Kasumi-1 (cell line): ENCODE data around the gene MEG3.

ENCODE experiments used
- DNase-seq, 2 experiments: peaks; one replicate each; lab custom pipeline; 2025; lab: John Stamatoyannopoulos, UW

The MEG3 gene

DNA sequence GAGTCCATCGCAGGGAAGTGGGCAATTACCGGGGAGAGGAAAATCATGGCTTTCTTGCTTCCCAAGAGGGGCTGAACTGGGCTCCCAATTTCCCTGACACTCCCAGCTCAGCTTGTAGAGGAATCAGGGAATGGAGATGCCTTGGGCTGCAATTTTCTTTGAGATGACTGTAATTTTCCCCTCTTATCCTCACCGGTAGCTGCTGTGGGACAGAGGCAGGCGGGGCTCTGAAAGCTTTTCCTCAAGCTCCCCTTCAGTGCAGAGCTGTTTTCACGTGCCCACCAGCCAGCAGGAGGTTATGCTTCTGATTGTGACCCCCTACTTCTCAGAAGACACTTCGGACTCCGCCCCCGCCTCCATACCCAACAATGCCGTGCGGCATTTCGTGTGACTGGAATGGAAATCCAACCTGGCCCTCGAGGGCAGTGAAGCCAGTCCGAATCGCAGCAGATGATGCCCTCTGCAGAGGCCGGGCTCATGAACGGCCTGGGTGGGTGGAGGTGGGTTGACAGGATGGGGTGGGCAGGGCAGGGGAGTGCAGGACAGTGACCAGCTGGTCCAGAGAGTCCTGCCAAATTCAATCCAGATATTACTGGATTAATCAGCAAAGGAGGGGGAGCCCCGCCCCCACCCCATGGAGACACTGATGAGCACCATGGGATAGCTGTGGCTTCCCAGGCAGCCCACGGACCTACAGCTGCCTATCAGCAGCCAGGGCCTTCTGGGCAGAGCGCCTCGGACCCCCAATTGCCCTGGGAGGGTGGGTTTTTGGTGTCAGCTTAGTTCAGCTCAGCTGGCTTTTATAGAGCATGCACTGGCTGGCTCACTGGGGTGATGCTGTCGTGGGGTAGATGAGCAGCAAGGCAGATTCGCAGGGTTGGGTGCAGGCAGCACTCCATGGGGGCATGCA lies 40.0 kb downstream of the MEG3 start:
- no peak for DNase-seq

DNA sequence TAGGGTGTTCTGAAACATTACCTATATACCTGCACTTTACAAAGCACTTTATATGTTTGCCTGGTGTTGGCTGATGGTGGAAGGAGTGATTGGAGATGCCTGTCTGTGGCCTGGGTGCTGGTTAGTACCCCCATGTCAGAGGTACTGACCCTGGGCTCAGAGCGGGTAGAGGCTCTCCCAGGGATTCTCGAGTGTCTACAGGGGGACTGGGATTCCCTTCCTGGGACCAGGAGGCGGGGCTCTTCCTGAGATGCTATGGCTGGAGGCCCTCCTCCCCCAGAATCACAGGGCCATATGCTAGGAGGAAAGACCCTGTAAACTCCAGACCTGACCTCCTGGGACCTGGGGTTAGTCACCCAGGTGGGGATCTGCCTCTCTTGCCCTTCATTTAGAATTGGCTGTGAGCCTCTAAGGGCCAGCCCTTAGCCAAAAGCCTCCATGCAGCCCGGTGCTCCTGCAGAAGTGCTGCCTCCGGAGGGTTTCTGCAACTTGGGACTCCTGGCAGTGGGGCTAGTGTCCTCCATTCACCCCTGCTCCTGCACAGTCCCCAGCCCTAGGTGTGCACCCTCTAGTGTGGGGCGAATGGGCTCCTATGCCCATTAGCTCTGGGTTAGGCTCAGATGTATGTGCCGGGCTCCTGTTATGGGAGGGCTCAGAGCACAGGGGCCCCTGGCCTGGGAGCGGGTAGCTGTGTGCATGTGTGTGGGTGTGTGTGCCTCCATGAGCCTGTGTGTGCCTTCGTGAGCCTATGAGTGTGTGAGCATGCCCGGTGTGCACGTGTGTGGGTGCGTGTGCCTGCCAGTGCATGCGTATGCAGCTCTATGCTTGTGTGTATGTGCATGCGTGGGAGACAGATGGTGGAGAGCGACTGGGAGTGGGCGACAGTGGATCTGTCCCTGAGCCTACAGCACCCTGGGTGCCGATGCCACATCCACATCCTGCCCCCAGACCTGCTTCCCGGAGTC lies 41.0 kb downstream of the MEG3 start:
- no peak for DNase-seq

GRCh38 chr14:100867631-100868315 lies 41.9 kb downstream of the MEG3 start:
- no peak for DNase-seq

- no peak for DNase-seq
These were observed 42.9 kb downstream of the MEG3 start for GRCh38 chr14:100868621-100869370.

DNA sequence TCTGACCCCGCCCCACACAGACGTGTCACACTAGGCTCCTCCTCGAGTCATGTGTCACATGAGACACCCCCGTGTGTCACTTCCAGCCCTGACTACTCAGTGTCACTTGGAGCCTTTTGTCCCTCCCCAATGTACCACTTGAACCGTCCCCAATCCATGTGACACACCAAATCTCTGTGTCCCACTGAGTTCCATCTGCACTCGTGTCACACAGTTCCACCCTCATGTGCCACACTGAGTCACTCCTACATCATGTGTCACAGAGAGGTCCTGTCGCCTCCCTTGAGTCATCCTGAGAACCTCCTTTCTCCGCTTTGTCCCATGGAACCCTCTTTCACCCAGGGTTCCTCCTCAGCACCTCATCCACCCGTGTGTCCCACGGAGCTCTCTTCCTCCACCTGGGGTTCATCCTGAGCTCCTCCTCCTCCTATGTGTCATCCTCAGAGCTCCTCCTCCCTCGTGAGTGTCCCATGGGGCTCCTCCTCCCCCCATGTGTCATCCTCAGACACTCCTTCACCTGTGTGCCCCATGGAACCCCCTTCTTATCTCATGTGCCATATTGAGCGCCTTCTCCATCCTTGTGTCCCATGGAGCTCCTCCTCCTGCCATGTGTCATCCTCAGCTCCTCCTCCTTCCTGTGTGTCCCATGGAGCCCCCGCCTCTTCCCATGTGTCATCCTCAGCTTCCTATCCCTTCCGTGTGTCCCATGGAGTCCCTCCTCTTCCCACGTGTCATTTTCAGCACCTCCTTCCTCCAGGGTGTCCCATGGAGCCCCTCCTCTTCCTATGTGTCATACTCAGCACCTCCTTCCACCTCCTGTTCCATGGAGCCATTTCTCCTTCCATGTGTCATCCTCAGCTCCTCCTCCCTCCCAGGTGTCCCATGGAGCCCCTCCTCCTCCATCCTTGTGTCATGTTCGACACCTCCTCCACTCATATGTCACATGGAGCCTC lies 45.6 kb downstream of the MEG3 start:
- DNase-seq = no peak

DNA sequence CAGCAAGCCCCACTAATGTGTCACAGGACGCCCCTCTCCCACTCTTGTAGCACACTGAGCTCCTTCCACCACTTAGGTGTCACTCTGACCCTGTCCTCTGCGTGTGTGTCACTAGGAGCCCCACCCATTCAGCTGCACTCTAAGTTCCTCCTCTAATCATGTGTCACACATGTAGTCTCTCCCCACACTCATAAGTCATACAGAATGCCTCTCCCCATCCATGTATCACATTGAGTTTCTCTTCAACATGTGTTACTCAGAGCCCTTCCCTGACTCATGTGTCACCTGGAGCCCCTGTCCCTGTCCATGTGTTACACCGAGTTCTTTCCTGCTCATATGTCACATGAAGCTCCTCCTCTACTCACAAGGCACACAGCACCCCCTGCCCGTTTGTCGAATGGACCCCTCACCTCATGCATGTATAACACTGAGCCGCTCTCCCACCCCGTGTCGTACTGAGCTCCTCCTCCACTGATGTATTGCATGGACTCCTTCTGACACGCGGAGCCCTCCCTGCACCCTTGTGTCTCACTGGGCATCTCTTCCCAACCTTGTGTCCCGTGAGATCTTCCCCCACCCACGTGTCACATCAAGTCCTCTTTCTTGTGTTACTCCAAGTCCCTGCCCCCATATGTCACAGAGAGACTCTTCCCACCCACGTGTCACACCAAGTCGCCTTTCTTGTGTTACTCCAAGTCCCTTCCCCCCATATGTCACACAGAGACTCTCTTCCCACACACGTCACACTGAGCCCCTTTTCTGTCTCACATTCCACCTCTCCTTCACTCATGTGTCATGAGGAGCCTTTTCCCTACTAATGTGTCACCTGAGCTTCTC lies 46.6 kb downstream of the MEG3 start:
- no peak for DNase-seq

- DNase-seq = no peak
These were observed 47.2 kb downstream of the MEG3 start for GRCh38 chr14:100873096-100873482.

DNA sequence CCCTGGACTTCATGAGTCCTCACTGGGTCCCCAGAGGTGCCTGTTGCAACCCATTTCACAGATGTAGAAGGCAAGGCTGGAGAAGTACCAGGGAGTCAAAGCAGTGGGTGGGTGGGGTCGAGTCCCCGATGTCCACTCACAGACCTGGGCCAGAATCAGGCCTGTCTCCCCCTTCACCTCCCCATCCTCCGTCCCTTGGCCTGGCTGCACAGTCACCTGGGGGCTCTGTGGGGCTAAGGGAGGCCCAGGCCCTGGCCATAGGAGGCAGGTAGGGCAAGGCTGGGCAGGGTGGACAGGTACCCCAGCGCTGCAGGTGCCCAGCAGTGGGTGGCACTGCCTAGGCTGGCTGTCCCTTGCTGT lies 48.1 kb downstream of the MEG3 start:
- DNase-seq = no peak

DNA sequence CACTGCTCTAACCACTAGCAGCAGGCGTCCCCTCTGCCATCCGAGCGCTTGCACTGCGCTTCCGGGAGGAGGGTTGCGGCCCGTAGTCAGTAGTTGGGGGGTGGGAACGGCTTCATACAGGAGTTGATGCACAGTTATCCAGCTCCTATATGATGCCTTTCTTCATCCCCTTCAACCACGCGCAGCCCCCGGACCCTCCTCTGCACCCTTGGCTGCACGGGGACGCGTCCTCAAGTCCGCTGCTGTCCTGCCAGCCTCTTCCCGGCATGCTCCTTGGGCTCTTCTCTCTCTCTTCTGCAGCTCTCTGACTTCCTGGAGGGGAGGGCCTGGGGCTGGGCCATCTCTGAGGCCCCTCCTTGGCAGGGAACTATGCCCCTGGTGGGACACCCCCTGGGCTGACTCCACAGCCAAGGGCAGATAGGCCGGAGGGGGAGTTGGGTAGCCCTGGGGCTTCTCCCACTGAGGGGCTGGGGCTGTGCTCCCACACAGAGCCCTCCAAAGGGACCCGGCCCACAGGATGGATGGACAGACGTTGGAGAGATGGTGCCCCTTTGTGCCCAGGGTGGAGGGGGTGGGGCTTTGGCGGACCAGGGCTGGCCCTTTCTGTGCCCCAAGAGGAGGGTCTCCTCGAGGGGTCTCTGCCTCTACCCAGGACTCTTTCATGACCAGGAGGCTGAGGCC lies 48.6 kb downstream of the MEG3 start:
- DNase-seq = no peak

DNA sequence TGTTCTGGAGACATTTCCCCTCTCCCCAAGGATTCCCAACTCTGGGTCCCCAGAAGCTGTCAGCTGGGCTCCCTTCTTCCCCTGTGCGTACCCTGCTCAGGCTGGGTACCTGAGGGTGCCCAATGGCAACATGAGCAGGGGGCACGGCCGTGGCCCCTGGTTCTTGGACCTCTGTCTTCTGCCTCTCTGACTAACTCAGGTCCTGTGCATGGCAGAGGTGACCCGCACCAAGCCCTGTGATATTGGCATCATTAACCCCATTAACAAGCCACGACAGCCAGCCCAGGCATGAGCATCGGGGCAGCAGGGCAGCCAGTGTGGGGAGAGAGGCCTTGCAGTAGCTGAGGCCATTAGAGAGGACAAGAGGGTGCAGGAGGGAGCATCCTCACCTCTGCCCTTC lies 49.2 kb downstream of the MEG3 start:
- DNase-seq = no peak

DNA sequence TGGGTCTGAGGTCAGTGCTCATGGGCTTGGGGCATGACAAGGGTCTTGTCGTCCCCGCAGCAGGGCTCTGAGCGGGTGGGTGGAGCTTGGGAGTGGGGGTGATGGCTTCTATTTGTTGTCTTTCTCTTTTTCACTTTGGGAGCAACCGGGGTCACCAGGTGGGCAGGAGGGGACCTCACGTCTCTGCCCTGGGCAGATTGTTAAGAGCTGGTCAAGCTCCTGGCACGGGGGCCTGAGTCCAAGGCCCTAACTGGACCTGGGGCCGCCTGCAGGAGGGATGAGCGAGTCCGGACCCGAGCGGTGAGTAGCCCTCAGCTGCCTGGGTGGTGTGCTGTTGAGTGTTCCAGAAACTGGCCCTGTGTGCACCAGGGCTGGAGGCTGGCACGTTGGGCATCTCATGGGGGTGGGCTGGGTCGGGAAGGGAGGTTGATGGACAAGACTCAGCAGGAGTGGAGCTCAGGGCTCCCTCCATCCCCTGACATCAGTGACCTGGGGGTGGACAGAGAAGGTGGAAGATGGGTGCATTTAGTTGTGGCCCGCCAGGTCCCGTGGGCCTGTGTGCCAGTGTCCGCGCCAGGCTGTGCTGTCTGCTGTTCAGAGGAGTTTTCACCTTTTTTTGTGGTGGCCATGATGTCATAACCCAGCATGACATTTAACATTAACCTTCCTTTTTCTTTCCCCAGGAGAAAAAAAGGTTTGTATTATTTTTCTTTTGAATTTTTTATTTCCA lies 50.1 kb downstream of the MEG3 start:
- no peak for DNase-seq

DNA sequence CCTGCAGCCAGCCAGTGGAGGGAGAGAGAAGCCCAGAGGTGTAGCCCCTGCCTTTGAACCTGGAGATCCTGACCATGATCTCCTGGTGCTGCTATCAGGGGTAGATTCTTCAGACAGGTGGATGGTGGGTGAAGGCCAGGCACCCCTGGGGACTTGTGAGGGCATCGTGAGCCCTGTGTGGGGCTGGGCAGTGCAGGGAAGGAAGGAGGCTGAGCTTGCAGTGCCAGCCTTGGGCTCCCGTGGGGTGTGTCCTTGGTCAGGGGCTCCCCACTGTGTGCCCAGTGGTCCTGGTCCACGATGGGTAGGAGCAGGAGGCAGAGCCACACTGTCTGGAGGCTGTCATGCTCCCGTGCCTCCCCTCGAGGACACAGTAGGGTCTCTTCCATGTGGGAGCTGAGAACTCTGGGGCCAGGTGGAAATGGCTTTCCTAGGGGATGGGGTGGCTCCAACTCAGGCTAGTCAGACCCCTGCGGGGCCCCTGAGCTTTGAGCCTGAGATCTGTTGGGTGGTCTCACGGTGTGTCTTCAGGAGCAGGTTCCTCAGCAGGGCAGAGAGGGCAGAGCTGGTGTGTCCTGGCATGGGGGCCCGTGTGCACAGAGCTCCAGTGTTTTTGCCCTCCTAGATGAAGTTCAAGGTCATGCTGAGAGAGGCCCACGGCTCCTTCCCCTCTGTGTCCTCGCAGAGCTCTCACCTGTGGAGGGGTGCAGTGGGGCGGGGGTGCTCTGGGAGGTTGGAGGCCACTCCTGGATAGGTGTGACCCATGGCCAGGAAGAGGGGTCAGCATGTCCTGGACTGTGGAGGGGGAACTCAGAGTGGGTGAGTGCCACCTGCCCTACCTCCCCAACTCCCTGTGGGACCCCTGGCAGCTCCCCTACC lies 52.6 kb downstream of the MEG3 start:
- no peak for DNase-seq

GRCh38 chr14:100879194-100879593 lies 53.3 kb downstream of the MEG3 start:
- no peak for DNase-seq

GRCh38 chr14:100879782-100880181 lies 53.9 kb downstream of the MEG3 start:
- no peak for DNase-seq

- no peak for DNase-seq
These were observed 54.6 kb downstream of the MEG3 start for GRCh38 chr14:100880271-100881101.
